Lung (tissue), 12 donors: Measurements from ENCODE around the gene CYSRT1. TPM values are rescaled to one million over a fixed set of nuclear protein-coding genes. Genes with fewer than 3 reads are reported as not detected.

ENCODE experiments used
- ATAC-seq: fragments of 200-7000 bp; cut with Tn5 transposase; one replicate; pipeline ENCODE4 v1.9.1; 2020; ENCODE audit warnings: moderate number of reproducible peaks; ENCODE audit not compliant: insufficient read depth, low FRiP score
- DNase-seq, 3 donors: peaks; one replicate each; pipeline ENCODE4 v3.0.0-alpha.2; 2013 to 2017
- H3K27ac ChIP-seq, 2 donors: one replicate each; pipeline ENCODE4 v1.5.1; 2013; ENCODE audit warnings: mild to moderate bottlenecking in 2 of 2, moderate library complexity in 2 of 2, control low read depth in 1 of 2, inconsistent platforms in 1 of 2, low read depth in 1 of 2, low read length in 1 of 2
- H3K27me3 ChIP-seq, 3 donors: one replicate each; pipeline ENCODE4 v1.5.1; 2013; ENCODE audit warnings: low read length in 2 of 3; ENCODE audit not compliant: control insufficient read depth in 3 of 3, insufficient read depth in 3 of 3
- H3K36me3 ChIP-seq, 4 donors: one replicate each; pipeline ENCODE4 v1.5.1; 2013; ENCODE audit warnings: low read length in 4 of 4, mild to moderate bottlenecking in 1 of 4, moderate library complexity in 1 of 4; ENCODE audit not compliant: control insufficient read depth in 4 of 4, insufficient read depth in 4 of 4
- H3K4me1 ChIP-seq, 5 donors: one replicate each; pipeline ENCODE4 v1.5.1; 2013; ENCODE audit warnings: low read length in 5 of 5, mild to moderate bottlenecking in 2 of 5, moderate library complexity in 1 of 5; ENCODE audit not compliant: control insufficient read depth in 5 of 5, insufficient read depth in 5 of 5
- H3K4me3 ChIP-seq: one replicate; pipeline ENCODE4 v1.5.1; 2013; ENCODE audit warnings: mild to moderate bottlenecking, control low read depth, moderate library complexity
- H3K9ac ChIP-seq, 2 donors: one replicate each; pipeline ENCODE4 v1.5.1; 2013; ENCODE audit warnings: low read length in 2 of 2, control low read depth in 1 of 2; ENCODE audit not compliant: insufficient read depth in 1 of 2
- H3K9me3 ChIP-seq, 4 donors: one replicate each; pipeline ENCODE4 v1.5.1; 2013; ENCODE audit warnings: low read length in 3 of 4, mild to moderate bottlenecking in 1 of 4, moderate library complexity in 1 of 4; ENCODE audit not compliant: control insufficient read depth in 4 of 4, insufficient read depth in 3 of 4
- WGBS, 2 donors: extraction: QIAGEN DNeasy Blood & Tissue Kit; methylation state at CpG; one replicate each; pipeline ENCODE4 v1.1.7; 2013; 5-methylcytosine and 5-hydroxymethylcytosine counted together
- polyA plus RNA-seq, 2 donors: library from polyadenylated mRNA; stranded (reverse); fragments of 200-250 nt; gene quantifications; one replicate each; pipeline ENCODE4 v1.2.1, GENCODE V29; 2013
- total RNA-seq, 2 donors: library from RNA; depleted of rRNA in 1 of 2; stranded (reverse); fragments of >200 nt in 1 of 2; gene quantifications; one replicate each; pipeline ENCODE4 v1.2.1, GENCODE V29; 2014 to 2021
- TF ChIP-seq, protein P1 (sequence below): IDR thresholded peaks from 2 replicates; pipeline ENCODE4 v1.5.1; 2012; ENCODE audit warnings: mild to moderate bottlenecking; ENCODE audit errors: control extremely low read depth, extremely low read depth
- donor health status: control.
- donor health status: control.
- donor health status: Bipolar disorder and iron deficiency.
- donor health status: healthy.
- donor health status: DM: yes; HTN: yes; CAD: no.

CYSRT1 gene
- total and polyA plus RNA-seq, 4 donors, result 0.70 to 2.7 (median 0.92) TPM; not detected in 1

DNA sequence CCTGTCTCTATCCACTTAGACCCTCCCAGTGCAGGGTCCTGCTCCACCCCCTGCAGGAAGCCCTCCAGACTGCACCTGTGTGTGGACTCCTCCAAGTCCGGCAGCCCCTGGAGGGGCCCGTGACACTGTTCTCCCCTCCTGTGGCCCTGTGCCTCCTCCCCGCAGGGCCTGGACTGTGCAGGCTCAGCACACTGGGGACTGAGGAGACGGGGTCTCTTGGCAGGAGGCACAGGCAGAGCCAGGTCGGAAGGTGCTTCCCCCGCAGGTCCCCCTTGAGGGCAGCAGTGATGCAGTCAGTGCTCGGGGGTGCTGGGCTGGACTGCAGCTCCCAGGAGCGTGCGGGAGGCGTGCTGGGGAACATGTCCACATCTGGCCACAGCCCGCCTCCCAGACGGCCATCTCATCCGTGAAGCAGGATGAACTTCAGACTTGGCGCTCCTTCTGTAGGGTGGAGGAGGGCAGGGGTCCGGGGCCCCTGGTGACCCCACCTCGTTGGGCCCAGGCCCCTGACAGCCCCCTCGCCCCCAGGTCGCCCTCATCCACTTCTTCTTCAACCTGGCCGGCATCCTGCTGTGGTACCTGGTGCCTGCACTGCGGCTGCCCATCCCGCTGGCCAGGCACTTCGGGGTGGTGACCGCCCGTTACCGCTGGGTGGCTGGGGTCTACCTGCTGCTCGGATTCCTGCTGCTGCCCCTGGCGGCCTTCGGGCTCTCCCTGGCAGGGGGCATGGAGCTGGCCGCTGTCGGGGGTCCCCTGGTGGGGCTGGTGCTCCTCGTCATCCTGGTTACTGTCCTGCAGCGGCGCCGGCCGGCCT, 10.7 kb downstream of the CYSRT1 start:
- Histone ChIP-seq H3K36me3 (no peaks in the 10 kb centered on the region), H3K4me3 (no peak overlapping the region), H3K9ac (no peak overlapping the region), H3K4me1 (peaks cover 0 to 14% (median 8%) of the 10 kb centered on the region in 5 donors), H3K27ac (no peak overlapping the region), H3K9me3 (no peaks in the 10 kb centered on the region), H3K27me3 (peaks cover 0 to 3% (median 0%) of the 10 kb centered on the region in 3 donors)
- TF ChIP-seq, protein P1, sequence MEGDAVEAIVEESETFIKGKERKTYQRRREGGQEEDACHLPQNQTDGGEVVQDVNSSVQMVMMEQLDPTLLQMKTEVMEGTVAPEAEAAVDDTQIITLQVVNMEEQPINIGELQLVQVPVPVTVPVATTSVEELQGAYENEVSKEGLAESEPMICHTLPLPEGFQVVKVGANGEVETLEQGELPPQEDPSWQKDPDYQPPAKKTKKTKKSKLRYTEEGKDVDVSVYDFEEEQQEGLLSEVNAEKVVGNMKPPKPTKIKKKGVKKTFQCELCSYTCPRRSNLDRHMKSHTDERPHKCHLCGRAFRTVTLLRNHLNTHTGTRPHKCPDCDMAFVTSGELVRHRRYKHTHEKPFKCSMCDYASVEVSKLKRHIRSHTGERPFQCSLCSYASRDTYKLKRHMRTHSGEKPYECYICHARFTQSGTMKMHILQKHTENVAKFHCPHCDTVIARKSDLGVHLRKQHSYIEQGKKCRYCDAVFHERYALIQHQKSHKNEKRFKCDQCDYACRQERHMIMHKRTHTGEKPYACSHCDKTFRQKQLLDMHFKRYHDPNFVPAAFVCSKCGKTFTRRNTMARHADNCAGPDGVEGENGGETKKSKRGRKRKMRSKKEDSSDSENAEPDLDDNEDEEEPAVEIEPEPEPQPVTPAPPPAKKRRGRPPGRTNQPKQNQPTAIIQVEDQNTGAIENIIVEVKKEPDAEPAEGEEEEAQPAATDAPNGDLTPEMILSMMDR, result no peak
- 66 to 68% methylated on average over 35 of the region's 35 CpGs for WGBS, 2 donors
- no peak for ATAC-seq
- no peak for DNase-seq

DNA sequence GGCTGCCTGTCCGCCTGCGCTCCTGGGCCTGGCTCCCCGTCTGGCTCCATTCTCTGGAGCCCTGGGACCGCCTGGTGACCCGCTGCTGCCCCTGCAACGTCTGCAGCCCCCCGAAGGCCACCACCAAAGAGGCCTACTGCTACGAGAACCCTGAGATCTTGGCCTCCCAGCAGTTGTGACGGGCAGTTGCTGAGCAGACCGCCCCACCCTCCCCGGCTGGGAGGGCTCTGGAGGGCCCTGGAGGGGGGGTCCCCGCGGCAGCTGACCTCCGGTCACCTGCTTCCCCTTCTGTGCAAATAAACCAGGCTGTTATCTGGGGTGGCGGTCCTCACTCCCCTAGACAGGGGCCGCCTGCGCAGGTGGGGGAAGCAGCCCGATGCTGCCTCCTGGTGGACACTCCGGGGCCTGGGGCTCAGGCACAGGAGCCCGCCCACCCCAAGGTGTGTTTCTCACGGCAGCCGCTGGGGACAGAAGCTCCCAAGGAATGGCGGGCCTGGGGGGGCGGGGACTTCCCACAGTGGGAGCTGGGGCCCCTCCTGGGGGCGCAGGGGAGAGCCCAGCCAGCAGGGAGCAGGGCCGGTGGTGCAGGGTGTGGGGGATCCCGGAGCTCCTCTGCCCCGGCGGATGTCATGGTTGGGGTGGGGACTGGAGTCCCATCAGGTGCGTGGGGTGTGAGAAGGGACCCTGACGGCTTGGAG, 11.4 kb downstream of the CYSRT1 start:
- peaks cover 0 to 14% (median 8%) of the 10 kb centered on the region in 5 donors for H3K4me1 ChIP-seq
- 4 to 9% methylated on average over 30 to 31 of the region's 31 CpGs for WGBS, 2 donors

DNA sequence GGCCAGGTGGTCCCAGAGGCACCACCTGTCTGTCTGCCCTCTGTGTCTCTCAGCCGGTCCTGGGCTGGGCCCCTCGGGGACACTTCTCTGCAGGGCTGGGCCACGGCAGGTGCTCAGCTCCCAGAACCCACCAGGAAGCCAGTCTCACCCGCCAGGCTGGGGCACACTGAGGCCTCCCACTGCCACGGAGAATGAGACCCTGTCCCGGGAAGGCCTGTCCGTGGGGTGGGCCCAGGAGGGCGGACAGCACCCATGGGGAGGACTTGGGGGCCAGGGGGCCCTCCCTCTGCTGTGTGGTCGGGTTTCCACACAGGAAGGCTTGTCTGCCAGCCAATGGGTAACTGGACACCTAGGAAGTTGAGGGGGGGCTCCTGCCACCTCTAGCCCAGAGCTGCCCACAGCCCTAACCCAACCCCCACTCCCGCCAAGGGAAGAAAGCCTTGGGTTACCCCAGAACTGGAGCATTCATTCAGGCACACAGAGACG, 12.0 kb downstream of the CYSRT1 start:
- WGBS, 2 donors, result 16 to 40% methylated on average over 11 of the region's 11 CpGs
- Histone ChIP-seq H3K36me3 (peaks cover 0 to under 1% (median 0%) of the 10 kb centered on the region in 4 donors), H3K27ac (no peak overlapping the region), H3K4me1 (peaks cover 0 to 15% (median 8%) of the 10 kb centered on the region in 5 donors), H3K9me3 (no peaks in the 10 kb centered on the region), H3K27me3 (no peaks in the 10 kb centered on the region), H3K9ac (no peak overlapping the region), H3K4me3 (no peak overlapping the region)
- DNase-seq, result no peak
- TF ChIP-seq, protein P1, result no peak
- no peak for ATAC-seq

More for the DNA sequence above, 11.4 kb downstream of the CYSRT1 start:
- H3K27ac ChIP-seq, result no peak overlapping the region
- no peak overlapping the region for H3K9ac ChIP-seq
- H3K9me3 ChIP-seq, result no peaks in the 10 kb centered on the region
- H3K4me3 ChIP-seq, result no peak overlapping the region
- H3K27me3 ChIP-seq, result no peaks in the 10 kb centered on the region
- H3K36me3 ChIP-seq, result no peaks in the 10 kb centered on the region
- DNase-seq (peak; percentile 79 to 91 (median 83)), ATAC-seq (peak; percentile 50)
- TF ChIP-seq, protein P1, result peak; percentile 99
